Cardiac muscle cell (in vitro differentiated cells and primary cell): Measurements from ENCODE around the gene AHCYL1. TPM values are rescaled to one million over a fixed set of nuclear protein-coding genes. Genes with fewer than 3 reads are reported as not detected.

Source experiments
- DNase-seq, 2 donors: peaks; one replicate each; pipeline versions ENCODE4 v3.0.0 to v3.0.0-alpha.2; 2010 to 2017; ENCODE audit warnings: low read depth in 1 of 2, low spot score in 1 of 2
- H3K27ac ChIP-seq: fragments of 200-600 bp; sonication (generic); 2 replicates; pipeline ENCODE4 v1.5.1; 2016
- H3K27me3 ChIP-seq: fragments of 200-600 bp; sonication (generic); 2 replicates; pipeline ENCODE4 v1.6.0; 2016; ENCODE audit warnings: control low read depth
- H3K36me3 ChIP-seq: fragments of 200-600 bp; sonication (generic); 2 replicates; pipeline ENCODE4 v1.5.1; 2016; ENCODE audit warnings: control low read depth
- H3K4me1 ChIP-seq: fragments of 200-600 bp; sonication (generic); 2 replicates; pipeline ENCODE4 v1.8.1; 2017; ENCODE audit warnings: low read depth, mild to moderate bottlenecking, mixed run types
- H3K4me3 ChIP-seq: fragments of 200-600 bp; sonication (generic); 2 replicates; pipeline ENCODE4 v1.5.1; 2016; ENCODE audit warnings: mild to moderate bottlenecking
- H3K9me3 ChIP-seq: fragments of 200-600 bp; sonication (generic); 2 replicates; pipeline ENCODE4 v1.5.1; 2017; ENCODE audit warnings: low read depth, mild to moderate bottlenecking, control low read depth
- polyA plus RNA-seq: library from polyadenylated mRNA; unstranded; fragments of >200 nt; fragmentation: Nextera tagmentation; extraction: Ambion mirVana; gene quantifications from 2 replicates; pipeline ENCODE4 v1.2.1, GENCODE V29; 2016
- total RNA-seq: library from RNA; depleted of rRNA; stranded (reverse); fragments of >200 nt; gene quantifications from 2 replicates; pipeline ENCODE4 v1.2.3, GENCODE V29; 2016
- TF ChIP-seq, protein P1 (sequence below): IDR thresholded peaks from 2 replicates; pipeline ENCODE4 v1.5.1; 2012; ENCODE audit warnings: low read depth, mild to moderate bottlenecking, low read length

AHCYL1 gene
- total and polyA plus RNA-seq, 2 experiments from 2014 or later = 49.0 to 82.7 TPM

DNA sequence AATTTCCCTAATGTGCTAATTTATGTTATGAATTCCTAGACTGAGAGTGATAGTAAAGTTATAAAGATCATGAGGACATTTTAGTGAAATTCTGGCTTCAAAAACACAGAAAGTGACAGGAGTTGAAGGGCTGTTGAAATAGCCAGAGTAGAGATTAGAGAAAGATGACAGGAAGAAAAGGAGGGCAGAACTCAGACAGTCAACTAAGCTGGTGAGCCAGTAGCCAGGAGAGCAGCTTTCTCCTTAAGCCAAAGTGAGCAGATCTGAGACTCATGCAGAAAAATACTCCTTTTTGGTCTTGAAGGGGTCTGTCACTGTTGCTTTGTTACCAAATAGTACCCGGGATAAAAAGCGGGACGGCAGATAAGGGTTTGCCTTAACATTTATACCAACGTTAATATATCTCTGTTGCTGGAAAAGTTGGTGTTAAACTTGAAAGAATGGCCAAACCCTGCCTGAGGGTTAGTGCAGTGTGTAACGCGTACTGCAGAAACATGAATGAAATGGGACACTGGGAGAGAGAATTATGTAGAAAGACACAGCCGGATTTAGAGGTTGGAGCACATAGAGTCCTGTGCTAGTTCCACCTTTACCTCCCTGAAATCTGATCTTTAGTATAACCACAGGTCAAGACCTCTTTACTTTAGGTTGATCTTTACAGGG, 12.8 kb downstream of the AHCYL1 start:
- Histone ChIP-seq H3K4me1 (peaks cover 12% of the 10 kb centered on the region), H3K4me3 (no peak overlapping the region), H3K27ac (peak overlapping the region; percentile 68), H3K9me3 (no peaks in the 10 kb centered on the region), H3K36me3 (peaks cover 5% of the 10 kb centered on the region), H3K27me3 (no peaks in the 10 kb centered on the region)
- TF ChIP-seq, protein P1, sequence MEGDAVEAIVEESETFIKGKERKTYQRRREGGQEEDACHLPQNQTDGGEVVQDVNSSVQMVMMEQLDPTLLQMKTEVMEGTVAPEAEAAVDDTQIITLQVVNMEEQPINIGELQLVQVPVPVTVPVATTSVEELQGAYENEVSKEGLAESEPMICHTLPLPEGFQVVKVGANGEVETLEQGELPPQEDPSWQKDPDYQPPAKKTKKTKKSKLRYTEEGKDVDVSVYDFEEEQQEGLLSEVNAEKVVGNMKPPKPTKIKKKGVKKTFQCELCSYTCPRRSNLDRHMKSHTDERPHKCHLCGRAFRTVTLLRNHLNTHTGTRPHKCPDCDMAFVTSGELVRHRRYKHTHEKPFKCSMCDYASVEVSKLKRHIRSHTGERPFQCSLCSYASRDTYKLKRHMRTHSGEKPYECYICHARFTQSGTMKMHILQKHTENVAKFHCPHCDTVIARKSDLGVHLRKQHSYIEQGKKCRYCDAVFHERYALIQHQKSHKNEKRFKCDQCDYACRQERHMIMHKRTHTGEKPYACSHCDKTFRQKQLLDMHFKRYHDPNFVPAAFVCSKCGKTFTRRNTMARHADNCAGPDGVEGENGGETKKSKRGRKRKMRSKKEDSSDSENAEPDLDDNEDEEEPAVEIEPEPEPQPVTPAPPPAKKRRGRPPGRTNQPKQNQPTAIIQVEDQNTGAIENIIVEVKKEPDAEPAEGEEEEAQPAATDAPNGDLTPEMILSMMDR = no peak
- DNase-seq = no peak

DNA sequence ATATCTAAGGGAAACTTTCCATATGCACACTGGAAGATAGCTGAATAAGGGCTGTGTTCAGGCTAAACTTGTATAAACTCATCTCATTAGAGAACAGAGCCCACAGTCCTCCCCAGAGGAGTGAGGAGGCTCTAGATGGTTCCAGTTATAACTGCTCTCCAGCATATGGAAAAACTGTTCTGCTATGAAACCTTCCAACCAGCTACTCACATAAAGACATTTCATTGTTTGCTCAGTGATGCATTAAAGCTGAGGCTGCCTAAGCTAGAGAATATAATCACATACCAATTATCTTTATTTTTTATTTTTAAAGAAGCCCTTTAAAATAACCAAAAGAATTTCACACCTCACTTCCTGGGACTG, 13.3 kb downstream of the AHCYL1 start:
- TF ChIP-seq, protein P1 = no peak
- no peak overlapping the region for H3K4me3 ChIP-seq

DNA sequence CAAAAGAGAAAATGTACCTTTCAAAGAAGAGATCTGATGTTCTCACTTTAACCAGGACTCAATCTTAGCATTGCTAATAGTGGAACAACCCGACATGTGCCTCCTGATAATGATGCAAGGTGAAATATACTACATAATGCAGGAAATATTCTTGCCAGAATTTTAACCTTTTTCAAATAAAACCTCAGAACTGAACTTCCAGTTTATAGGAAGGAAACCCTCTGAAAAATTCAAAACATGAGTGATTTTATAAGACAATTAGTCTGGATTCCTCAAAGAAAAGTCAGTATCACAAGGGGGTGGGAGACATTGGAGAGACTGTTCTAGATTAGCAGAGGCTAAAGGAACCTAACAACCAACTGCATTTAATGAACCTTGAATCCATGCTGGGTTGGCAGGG, 18.1 kb downstream of the AHCYL1 start:
- H3K27ac ChIP-seq = peak overlapping the region; percentile 88
- peaks cover 50% of the 10 kb centered on the region for H3K4me1 ChIP-seq
- no peak overlapping the region for H3K4me3 ChIP-seq

More for the DNA sequence above, 13.3 kb downstream of the AHCYL1 start:
- no peaks in the 10 kb centered on the region for H3K27me3 ChIP-seq
- H3K27ac ChIP-seq = peak overlapping the region; percentile 68
- no peaks in the 10 kb centered on the region for H3K9me3 ChIP-seq
- peaks cover 5% of the 10 kb centered on the region for H3K36me3 ChIP-seq
- no peak for DNase-seq
- H3K4me1 ChIP-seq = peaks cover 14% of the 10 kb centered on the region

DNA sequence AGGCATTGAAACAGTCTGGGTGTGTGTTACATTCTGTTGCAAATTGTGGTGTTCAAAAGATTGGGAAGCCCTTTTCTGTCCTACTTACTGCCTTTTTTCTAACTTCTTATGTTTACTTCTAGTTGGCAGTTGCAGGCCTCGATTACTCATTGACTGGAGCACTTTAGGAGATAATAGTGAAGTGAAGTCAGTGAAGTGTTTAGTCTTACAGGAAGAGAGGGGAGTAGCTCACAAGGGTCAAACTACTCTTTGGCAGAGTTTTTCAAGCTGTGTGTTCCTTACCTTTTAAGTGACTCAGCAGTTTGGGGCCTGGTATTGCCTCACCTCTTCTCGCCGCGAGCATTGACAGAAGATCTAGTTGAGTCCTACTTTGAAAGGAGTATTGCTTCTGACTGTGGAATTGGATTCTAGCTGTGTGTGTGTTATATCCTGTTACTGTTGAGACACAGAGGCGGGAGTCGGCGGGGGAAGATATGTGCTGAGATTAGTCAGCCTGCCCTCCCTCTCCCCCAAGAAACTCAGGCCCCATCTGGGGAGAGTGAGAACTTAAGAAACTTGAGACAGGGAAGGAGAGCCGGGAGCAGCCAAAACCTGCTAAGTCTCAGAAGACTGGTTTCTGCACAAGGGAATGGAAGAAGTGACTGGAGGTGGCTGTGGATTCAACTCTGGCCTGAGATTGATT, 19.3 kb downstream of the AHCYL1 start:
- Histone ChIP-seq H3K9me3 (no peaks in the 10 kb centered on the region), H3K4me1 (peaks cover 47% of the 10 kb centered on the region), H3K27ac (peak overlapping the region; percentile 88), H3K27me3 (no peaks in the 10 kb centered on the region), H3K36me3 (no peaks in the 10 kb centered on the region), H3K4me3 (no peak overlapping the region)
- DNase-seq = peak; percentile 69 to 98
- TF ChIP-seq, protein P1 = no peak

More for the DNA sequence above, 18.1 kb downstream of the AHCYL1 start:
- Histone ChIP-seq H3K9me3 (no peaks in the 10 kb centered on the region), H3K27me3 (no peaks in the 10 kb centered on the region), H3K36me3 (no peaks in the 10 kb centered on the region)
- DNase-seq = no peak
- TF ChIP-seq, protein P1 = no peak

DNA sequence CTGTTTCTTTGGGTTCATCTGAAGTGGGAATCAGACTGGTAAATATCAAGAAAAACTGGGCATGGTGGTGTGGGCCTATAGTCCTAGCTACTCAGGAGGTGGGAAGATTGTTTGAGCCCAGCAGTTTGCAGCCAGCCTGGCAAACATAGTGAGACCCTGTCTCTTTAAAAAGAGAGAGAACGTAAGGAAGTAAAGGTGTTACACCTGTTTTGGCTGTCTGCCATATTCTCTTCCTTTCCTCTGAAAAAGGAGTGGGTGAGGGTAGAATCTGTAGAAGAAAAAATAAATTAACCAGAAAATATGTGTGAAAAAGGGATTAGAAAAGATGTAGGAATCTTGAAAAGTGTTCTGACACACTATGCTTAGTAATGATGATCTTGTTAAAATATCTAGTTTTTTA, 20.0 kb downstream of the AHCYL1 start:
- no peak for DNase-seq
- peaks cover 7% of the 10 kb centered on the region for H3K36me3 ChIP-seq
- H3K4me3 ChIP-seq = no peak overlapping the region
- TF ChIP-seq, protein P1 = no peak
- H3K9me3 ChIP-seq = no peaks in the 10 kb centered on the region
- H3K27ac ChIP-seq = peak overlapping the region; percentile 88
- no peaks in the 10 kb centered on the region for H3K27me3 ChIP-seq
- peaks cover 47% of the 10 kb centered on the region for H3K4me1 ChIP-seq
